Adipocyte (in vitro differentiated cells): ENCODE results near the gene TRAPPC2L.
A peak's percentile ranks its signal among the peaks of the same experiment; 100 is the strongest.
"Not testable (repeated sequence)": the region's sequence is repeated elsewhere in the genome, so short reads cannot be mapped to it uniquely, and the experiment has no call there.

ENCODE experiments used
- DNase-seq: peaks from one replicate; pipeline ENCODE4 v3.0.0-alpha.2; 2015; ENCODE audit warnings: low read depth
- H3K27me3 ChIP-seq: replicated peaks from 2 replicates; pipeline ENCODE4 v1.7.0; 2013; ENCODE audit warnings: mild to moderate bottlenecking, low read length, moderate library complexity; ENCODE audit not compliant: control insufficient read depth, insufficient read depth
- H3K36me3 ChIP-seq: 2 replicates; pipeline ENCODE4 v1.7.0; 2013; ENCODE audit warnings: low read length, mild to moderate bottlenecking, moderate library complexity; ENCODE audit not compliant: control insufficient read depth, insufficient read depth, severe bottlenecking
- H3K4me1 ChIP-seq: 2 replicates; pipeline ENCODE4 v1.7.0; 2013; ENCODE audit warnings: mild to moderate bottlenecking, low read length, moderate library complexity; ENCODE audit not compliant: control insufficient read depth, insufficient read depth
- H3K4me3 ChIP-seq: 2 replicates; pipeline ENCODE4 v1.7.0; 2013; ENCODE audit warnings: mild to moderate bottlenecking, low read length, moderate library complexity
- H3K9ac ChIP-seq: 2 replicates; pipeline ENCODE4 v1.7.0; 2013; ENCODE audit warnings: mild to moderate bottlenecking, low read length, moderate library complexity
- H3K9me3 ChIP-seq: 2 replicates; pipeline ENCODE4 v1.7.0; 2013; ENCODE audit warnings: mild to moderate bottlenecking, low read length, moderate library complexity; ENCODE audit not compliant: control insufficient read depth

The TRAPPC2L gene

GRCh38 chr16:88883117-88883895 is 26.4 kb downstream of the TRAPPC2L start:
- no peak overlapping the region for H3K9ac ChIP-seq
- no peaks in the 10 kb centered on the region for H3K36me3 ChIP-seq
- H3K4me3 ChIP-seq, result no peak overlapping the region
- H3K27me3 ChIP-seq, result peaks cover 11% of the 10 kb centered on the region
- peaks cover 8% of the 10 kb centered on the region for H3K4me1 ChIP-seq
- H3K9me3 ChIP-seq, result no peaks in the 10 kb centered on the region
- no peak for DNase-seq

- peaks cover 11% of the 10 kb centered on the region for H3K27me3 ChIP-seq
- no peaks in the 10 kb centered on the region for H3K36me3 ChIP-seq
- H3K9me3 ChIP-seq, result no peaks in the 10 kb centered on the region
- no peak for DNase-seq
- H3K4me1 ChIP-seq, result peaks cover 8% of the 10 kb centered on the region
- no peak overlapping the region for H3K9ac ChIP-seq
- no peak overlapping the region for H3K4me3 ChIP-seq
These were observed 27.0 kb downstream of the TRAPPC2L start for GRCh38 chr16:88883946-88884345.

- H3K4me3 ChIP-seq, result no peak overlapping the region
- peaks cover 10% of the 10 kb centered on the region for H3K27me3 ChIP-seq
- no peak for DNase-seq
- H3K36me3 ChIP-seq, result no peaks in the 10 kb centered on the region
- H3K9ac ChIP-seq, result no peak overlapping the region
- H3K9me3 ChIP-seq, result no peaks in the 10 kb centered on the region
- peaks cover 8% of the 10 kb centered on the region for H3K4me1 ChIP-seq
These were observed 27.8 kb downstream of the TRAPPC2L start for GRCh38 chr16:88884569-88885271.

- H3K9me3 ChIP-seq, result no peaks in the 10 kb centered on the region
- H3K36me3 ChIP-seq, result no peaks in the 10 kb centered on the region
- no peak overlapping the region for H3K9ac ChIP-seq
- peaks cover 8% of the 10 kb centered on the region for H3K4me1 ChIP-seq
- peaks cover 13% of the 10 kb centered on the region for H3K27me3 ChIP-seq
- no peak overlapping the region for H3K4me3 ChIP-seq
- DNase-seq, result no peak
These were observed 28.9 kb downstream of the TRAPPC2L start for GRCh38 chr16:88885693-88886280.

GRCh38 chr16:88886420-88886844 is 29.5 kb downstream of the TRAPPC2L start:
- Histone ChIP-seq H3K27me3 (peaks cover 13% of the 10 kb centered on the region), H3K9me3 (no peaks in the 10 kb centered on the region), H3K9ac (no peak overlapping the region), H3K4me1 (peaks cover 8% of the 10 kb centered on the region), H3K36me3 (no peaks in the 10 kb centered on the region), H3K4me3 (no peak overlapping the region)
- DNase-seq, result no peak

- H3K4me3 ChIP-seq, result no peak overlapping the region
- peak; percentile 12 for DNase-seq
- no peaks in the 10 kb centered on the region for H3K36me3 ChIP-seq
- no peaks in the 10 kb centered on the region for H3K9me3 ChIP-seq
- H3K9ac ChIP-seq, result no peak overlapping the region
- peaks cover 7% of the 10 kb centered on the region for H3K27me3 ChIP-seq
- H3K4me1 ChIP-seq, result peaks cover 8% of the 10 kb centered on the region
These were observed 30.1 kb downstream of the TRAPPC2L start for GRCh38 chr16:88886845-88887521.

- H3K4me3 ChIP-seq, result no peak overlapping the region
- H3K4me1 ChIP-seq, result peaks cover 8% of the 10 kb centered on the region
- peaks cover 11% of the 10 kb centered on the region for H3K27me3 ChIP-seq
- H3K36me3 ChIP-seq, result no peaks in the 10 kb centered on the region
- H3K9me3 ChIP-seq, result no peaks in the 10 kb centered on the region
- no peak for DNase-seq
- H3K9ac ChIP-seq, result no peak overlapping the region
These were observed 31.1 kb downstream of the TRAPPC2L start for GRCh38 chr16:88888057-88888456.

GRCh38 chr16:88888461-88889387 is 31.8 kb downstream of the TRAPPC2L start:
- H3K4me1 ChIP-seq, result peaks cover 8% of the 10 kb centered on the region
- no peak for DNase-seq

GRCh38 chr16:88889702-88890352 is 32.9 kb downstream of the TRAPPC2L start:
- H3K4me3 ChIP-seq, H3K9me3 ChIP-seq, DNase-seq, H3K36me3 ChIP-seq, H3K9ac ChIP-seq, H3K4me1 ChIP-seq: not testable (repeated sequence)
- H3K27me3 ChIP-seq, result peaks cover 11% of the 10 kb centered on the region

More at GRCh38 chr16:88888461-88889387, 31.8 kb downstream of the TRAPPC2L start:
- no peak overlapping the region for H3K4me3 ChIP-seq
- no peak overlapping the region for H3K9ac ChIP-seq
- no peaks in the 10 kb centered on the region for H3K36me3 ChIP-seq
- peaks cover 11% of the 10 kb centered on the region for H3K27me3 ChIP-seq
- no peaks in the 10 kb centered on the region for H3K9me3 ChIP-seq

- H3K4me3 ChIP-seq, result no peak overlapping the region
- H3K27me3 ChIP-seq, result peaks cover 11% of the 10 kb centered on the region
- H3K36me3 ChIP-seq, result no peaks in the 10 kb centered on the region
- DNase-seq, result no peak
- no peaks in the 10 kb centered on the region for H3K9me3 ChIP-seq
- no peak overlapping the region for H3K9ac ChIP-seq
- peaks cover 8% of the 10 kb centered on the region for H3K4me1 ChIP-seq
These were observed 34.2 kb downstream of the TRAPPC2L start for GRCh38 chr16:88891083-88891482.
